ENCODE results near the gene SORT1. TPM values are rescaled to one million over a fixed set of nuclear protein-coding genes. Genes with fewer than 3 reads are reported as not detected.
"Not testable (repeated sequence)": the region's sequence is repeated elsewhere in the genome, so short reads cannot be mapped to it uniquely, and the experiment has no call there.

SORT1 gene
- polyA plus RNA-seq, 10 donors, result 21.9 to 45.5 (median 25.6) TPM

- no peak for DNase-seq
Measured at GRCh38 chr1:109398343-109399225, 866 bp upstream of the SORT1 start.

GRCh38 chr1:109396871-109397580 is 692 bp downstream of the SORT1 start:
- peak in 1 of 3 donors; percentile 28 for DNase-seq

GRCh38 chr1:109396513-109396839 is 1.2 kb downstream of the SORT1 start:
- no peak for DNase-seq

GRCh38 chr1:109395602-109396512 is 1.9 kb downstream of the SORT1 start:
- peak in 1 of 3 donors; percentile 32 for DNase-seq

- DNase-seq, result not testable (repeated sequence)
Measured at GRCh38 chr1:109395282-109395599, 2.5 kb downstream of the SORT1 start.

- DNase-seq, result no peak
Measured at GRCh38 chr1:109394591-109395281, 3.0 kb downstream of the SORT1 start.

GRCh38 chr1:109393617-109394233 is 4.0 kb downstream of the SORT1 start:
- no peak for DNase-seq

GRCh38 chr1:109392788-109393616 is 4.7 kb downstream of the SORT1 start:
- peak in 2 of 3 donors; percentile 33 to 61 for DNase-seq

- no peak for DNase-seq
Measured at GRCh38 chr1:109392037-109392787, 5.5 kb downstream of the SORT1 start.

- DNase-seq, result no peak
Measured at GRCh38 chr1:109391626-109392025, 6.1 kb downstream of the SORT1 start.

- DNase-seq, result peak in 2 of 3 donors; percentile 25 to 56
Measured at GRCh38 chr1:109391157-109391556, 6.6 kb downstream of the SORT1 start.

GRCh38 chr1:109389638-109390341 is 7.9 kb downstream of the SORT1 start:
- no peak for DNase-seq

GRCh38 chr1:109388884-109389637 is 8.7 kb downstream of the SORT1 start:
- DNase-seq, result no peak

GRCh38 chr1:109388208-109388711 is 9.5 kb downstream of the SORT1 start:
- DNase-seq, result no peak

GRCh38 chr1:109386054-109386717 is 11.5 kb downstream of the SORT1 start:
- DNase-seq, result no peak

- no peak for DNase-seq
Measured at GRCh38 chr1:109385417-109385816, 12.3 kb downstream of the SORT1 start.

- no peak for DNase-seq
Measured at GRCh38 chr1:109383854-109384253, 13.9 kb downstream of the SORT1 start.

Measured in muscle of back (tissue), 11 donors.